GM20000 (cell line): ENCODE measurements around the gene SPAG16.

ENCODE experiments used
- DNase-seq: peaks from one replicate; pipeline ENCODE4 v3.0.0; 2012; ENCODE audit warnings: low spot score
- TF ChIP-seq, protein P1 (sequence below): IDR thresholded peaks from 2 replicates; pipeline ENCODE4 v1.5.1; 2012; ENCODE audit warnings: mild to moderate bottlenecking, control low read depth; ENCODE audit errors: extremely low read depth, missing control alignments

Gene SPAG16

GRCh38 chr2:214412679-214413078 is 1128.4 kb downstream of the SPAG16 start:
- no peak for DNase-seq
- TF ChIP-seq, protein P1, sequence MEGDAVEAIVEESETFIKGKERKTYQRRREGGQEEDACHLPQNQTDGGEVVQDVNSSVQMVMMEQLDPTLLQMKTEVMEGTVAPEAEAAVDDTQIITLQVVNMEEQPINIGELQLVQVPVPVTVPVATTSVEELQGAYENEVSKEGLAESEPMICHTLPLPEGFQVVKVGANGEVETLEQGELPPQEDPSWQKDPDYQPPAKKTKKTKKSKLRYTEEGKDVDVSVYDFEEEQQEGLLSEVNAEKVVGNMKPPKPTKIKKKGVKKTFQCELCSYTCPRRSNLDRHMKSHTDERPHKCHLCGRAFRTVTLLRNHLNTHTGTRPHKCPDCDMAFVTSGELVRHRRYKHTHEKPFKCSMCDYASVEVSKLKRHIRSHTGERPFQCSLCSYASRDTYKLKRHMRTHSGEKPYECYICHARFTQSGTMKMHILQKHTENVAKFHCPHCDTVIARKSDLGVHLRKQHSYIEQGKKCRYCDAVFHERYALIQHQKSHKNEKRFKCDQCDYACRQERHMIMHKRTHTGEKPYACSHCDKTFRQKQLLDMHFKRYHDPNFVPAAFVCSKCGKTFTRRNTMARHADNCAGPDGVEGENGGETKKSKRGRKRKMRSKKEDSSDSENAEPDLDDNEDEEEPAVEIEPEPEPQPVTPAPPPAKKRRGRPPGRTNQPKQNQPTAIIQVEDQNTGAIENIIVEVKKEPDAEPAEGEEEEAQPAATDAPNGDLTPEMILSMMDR, result no peak

DNA sequence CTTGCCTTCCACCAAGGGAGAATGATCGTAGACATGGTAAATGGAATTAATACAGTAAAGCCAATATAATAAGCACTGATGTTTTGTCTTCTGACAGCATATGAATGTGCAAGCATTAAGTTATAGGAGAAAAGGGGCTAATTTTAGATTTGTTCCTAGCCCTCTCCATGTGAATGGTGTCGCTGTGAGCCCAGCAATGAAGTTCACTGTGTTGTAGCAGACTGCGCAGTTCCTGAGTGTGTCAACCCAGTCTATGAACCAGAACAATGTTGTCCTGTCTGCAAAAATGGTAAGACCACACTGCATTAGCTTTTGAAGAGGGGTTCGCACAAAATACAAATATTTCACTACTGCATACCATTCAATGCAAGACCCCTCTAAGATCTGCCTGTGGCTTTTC is 1152.2 kb downstream of the SPAG16 start:
- no peak for DNase-seq
- TF ChIP-seq, protein P1, result no peak

DNA sequence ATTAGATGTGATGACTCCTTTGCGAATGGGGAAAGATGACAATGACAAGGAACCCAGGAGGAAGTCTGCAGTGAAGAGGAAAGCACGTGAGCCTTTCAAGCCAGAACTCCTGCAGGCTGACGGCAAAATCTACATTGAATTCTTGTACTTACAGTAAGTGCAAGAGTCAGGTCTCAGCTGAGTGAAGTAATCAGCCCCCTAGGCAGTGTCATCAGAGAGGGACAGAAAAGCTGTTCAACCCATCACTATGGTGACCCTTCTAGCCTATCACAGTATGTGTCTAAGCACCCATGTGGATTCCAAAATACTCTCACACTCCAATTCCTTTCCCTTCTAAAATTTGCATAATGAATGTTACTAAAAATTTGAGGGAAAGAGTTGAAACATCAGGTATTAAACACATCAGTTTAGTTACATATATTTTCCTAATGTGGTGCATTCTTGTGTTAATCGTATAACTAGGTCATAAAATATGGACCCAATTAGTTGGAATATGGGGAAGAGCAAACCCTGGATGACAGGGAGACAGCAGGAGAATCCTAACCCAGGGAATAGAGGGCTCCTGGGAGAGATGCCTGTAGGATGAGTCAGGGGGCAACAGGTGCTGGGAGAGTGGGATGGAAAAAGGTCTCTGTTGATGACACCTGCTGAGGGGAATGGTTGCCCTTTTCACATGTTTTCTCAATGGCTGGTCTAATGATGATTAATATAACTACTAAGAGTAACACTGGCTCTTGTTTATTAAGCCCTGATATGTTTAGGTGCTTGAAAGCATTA is 1166.0 kb downstream of the SPAG16 start:
- TF ChIP-seq, protein P1, result no peak

DNA sequence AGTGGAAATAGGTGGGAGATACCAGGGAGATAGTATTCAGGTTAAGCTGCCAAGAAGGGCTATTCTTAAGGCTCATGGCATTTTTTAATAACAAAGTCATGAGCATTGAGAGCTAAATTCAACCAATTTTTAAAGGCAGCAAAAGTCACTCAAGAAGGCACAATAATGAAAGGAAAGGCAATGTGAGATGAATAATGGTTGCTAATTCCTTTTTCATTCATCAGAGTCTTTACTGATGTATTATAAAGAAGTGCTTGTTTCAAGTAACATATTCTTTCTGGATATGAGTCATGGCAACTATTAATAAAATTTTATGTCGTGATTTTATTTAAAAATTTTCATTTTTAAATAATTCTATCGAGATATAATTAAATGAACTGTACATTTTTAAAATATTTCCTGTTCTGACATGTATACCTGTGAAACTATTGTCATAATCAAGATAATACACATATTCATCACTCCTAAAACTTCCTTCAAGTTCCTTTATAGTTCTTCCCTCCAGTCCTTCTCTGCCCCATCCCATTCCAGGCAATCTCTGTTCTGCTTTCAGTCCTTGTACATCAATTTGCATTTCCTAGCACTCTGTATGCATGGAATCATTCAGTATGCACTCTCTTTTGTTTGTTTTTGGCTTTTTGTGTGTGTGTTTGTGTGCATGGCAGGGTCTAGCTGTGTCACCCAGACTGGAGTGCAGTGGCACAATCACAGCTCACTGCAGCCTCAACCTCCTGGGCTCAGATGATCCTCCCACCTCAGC is 1167.4 kb downstream of the SPAG16 start:
- TF ChIP-seq, protein P1, result no peak
- DNase-seq, result no peak

More for the DNA sequence above, 1166.0 kb downstream of the SPAG16 start:
- DNase-seq, result no peak
